Neural cell (in vitro differentiated cells): ENCODE data around the gene MAML2. TPM values are rescaled to one million over a fixed set of nuclear protein-coding genes. Genes with fewer than 3 reads are reported as not detected.

Experiments
- H2AFZ ChIP-seq: fragments of 200-600, 300-800 bp; sonication (generic), shearing (Covaris generic); 2 replicates; pipeline ENCODE4 v1.6.0; 2014; ENCODE audit warnings: low read depth, mild to moderate bottlenecking, antibody characterized with exemption, low read length, moderate library complexity
- H3F3A ChIP-seq: fragments of 200-600 bp; shearing (Covaris generic); 2 replicates; pipeline ENCODE4 v1.6.1; 2016; ENCODE audit warnings: mild to moderate bottlenecking, moderate library complexity, mixed read lengths, antibody characterized with exemption, low read length; ENCODE audit not compliant: insufficient read depth, poor library complexity, severe bottlenecking
- H3K27ac ChIP-seq: fragments of 200-600, 300-800 bp; sonication (generic), shearing (Covaris generic); 2 replicates; pipeline ENCODE4 v1.5.1; 2014; ENCODE audit warnings: mild to moderate bottlenecking, low read length, moderate library complexity
- H3K27me3 ChIP-seq: fragments of 300-800, 200-600 bp; sonication (generic), shearing (Covaris generic); 2 replicates; pipeline ENCODE4 v1.6.0; 2014; ENCODE audit warnings: mild to moderate bottlenecking, low read depth, low read length, moderate library complexity; ENCODE audit not compliant: insufficient read depth
- H3K36me3 ChIP-seq: fragments of 300-800, 200-600 bp; sonication (generic), shearing (Covaris generic); 2 replicates; pipeline ENCODE4 v1.5.1; 2014; ENCODE audit warnings: mild to moderate bottlenecking, antibody characterized with exemption, low read length, moderate library complexity; ENCODE audit not compliant: insufficient read depth
- H3K4me2 ChIP-seq: fragments of 300-800, 200-600 bp; sonication (generic), shearing (Covaris generic); 2 replicates; pipeline ENCODE4 v1.6.0; 2014; ENCODE audit warnings: mild to moderate bottlenecking, low read length
- H3K4me3 ChIP-seq: fragments of 300-800, 200-600 bp; sonication (generic), shearing (Covaris generic); 2 replicates; pipeline ENCODE4 v1.5.1; 2014; ENCODE audit warnings: mild to moderate bottlenecking, low read length, moderate library complexity
- H3K79me2 ChIP-seq: fragments of 200-600 bp; shearing (Covaris generic); replicated peaks from 2 replicates; pipeline ENCODE4 v1.6.0; 2014; ENCODE audit warnings: mild to moderate bottlenecking, low read length, moderate library complexity; ENCODE audit not compliant: insufficient read depth
- H3K9ac ChIP-seq: fragments of 300-800, 200-600 bp; sonication (generic), shearing (Covaris generic); 2 replicates; pipeline ENCODE4 v1.6.1; 2016; ENCODE audit warnings: mild to moderate bottlenecking, low read length, mixed read lengths
- H3K9me2 ChIP-seq: fragments of 200-600 bp; shearing (Covaris generic); 2 replicates; pipeline ENCODE4 v1.6.1; 2016; ENCODE audit warnings: mild to moderate bottlenecking, low read length, mixed read lengths; ENCODE audit not compliant: insufficient read depth
- H3K9me3 ChIP-seq: fragments of 200-600, 300-800 bp; sonication (generic), shearing (Covaris generic); 2 replicates; pipeline ENCODE4 v1.6.1; 2016; ENCODE audit warnings: mild to moderate bottlenecking, mixed run types, low read length, moderate library complexity, mixed read lengths
- H4K20me1 ChIP-seq: fragments of 200-600 bp; shearing (Covaris generic); 2 replicates; pipeline ENCODE4 v1.6.1; 2016; ENCODE audit warnings: mild to moderate bottlenecking, mixed run types; ENCODE audit not compliant: insufficient read depth
- CTCF ChIP-seq: fragments of 450-650 bp; IDR thresholded peaks from 2 replicates; pipeline ENCODE4 v1.5.1; 2014; ENCODE audit warnings: antibody characterized with exemption, mild to moderate bottlenecking, moderate library complexity; ENCODE audit not compliant: poor library complexity, severe bottlenecking
- EP300 ChIP-seq: fragments of 450-650 bp; conservative IDR thresholded peaks from 2 replicates; pipeline ENCODE4 v1.6.1; 2014; ENCODE audit warnings: antibody characterized with exemption, mild to moderate bottlenecking, moderate library complexity; ENCODE audit not compliant: poor library complexity, severe bottlenecking
- EZH2 ChIP-seq: fragments of 200-600, 300-800 bp; shearing (Covaris generic), sonication (generic); IDR thresholded peaks from 2 replicates; pipeline ENCODE4 v1.6.1; 2014; ENCODE audit warnings: antibody characterized with exemption, low read length, borderline replicate concordance, mild to moderate bottlenecking; ENCODE audit not compliant: insufficient read depth, poor library complexity, severe bottlenecking
- MXI1 ChIP-seq: fragments of 450-650 bp; conservative IDR thresholded peaks from 2 replicates; pipeline ENCODE4 v1.6.1; 2014; ENCODE audit warnings: antibody characterized with exemption, mild to moderate bottlenecking; ENCODE audit not compliant: poor library complexity, severe bottlenecking
- POLR2AphosphoS5 ChIP-seq: IDR thresholded peaks from 2 replicates; pipeline ENCODE4 v1.6.1; 2012
- RAD21 ChIP-seq: fragments of 450-650 bp; conservative IDR thresholded peaks from 2 replicates; pipeline ENCODE4 v1.6.1; 2014; ENCODE audit warnings: antibody characterized with exemption, mild to moderate bottlenecking, moderate library complexity
- REST ChIP-seq: IDR thresholded peaks from 2 replicates; pipeline ENCODE4 v1.6.1; 2012; ENCODE audit warnings: borderline replicate concordance
- SMC3 ChIP-seq: fragments of 450-650 bp; conservative IDR thresholded peaks from 2 replicates; pipeline ENCODE4 v1.6.1; 2014; ENCODE audit warnings: antibody characterized with exemption, mild to moderate bottlenecking, moderate library complexity; ENCODE audit not compliant: poor library complexity
- TAF1 ChIP-seq: IDR thresholded peaks from 2 replicates; pipeline ENCODE4 v1.6.1; 2012; ENCODE audit warnings: low read depth
- polyA plus RNA-seq: library from polyadenylated mRNA; depleted of rRNA; stranded (reverse); fragments of >200 nt; gene quantifications from 2 replicates; pipeline ENCODE4 v1.2.3, GENCODE V29; 2014

The MAML2 gene
- polyA plus RNA-seq, 1 donor from 2014 or later, result 3.6 TPM

- TF ChIP-seq REST, result no peak
- no peak for TF ChIP-seq RAD21
Observed at GRCh38 chr11:96187822-96188221, 155.2 kb downstream of the MAML2 start (continued).

DNA sequence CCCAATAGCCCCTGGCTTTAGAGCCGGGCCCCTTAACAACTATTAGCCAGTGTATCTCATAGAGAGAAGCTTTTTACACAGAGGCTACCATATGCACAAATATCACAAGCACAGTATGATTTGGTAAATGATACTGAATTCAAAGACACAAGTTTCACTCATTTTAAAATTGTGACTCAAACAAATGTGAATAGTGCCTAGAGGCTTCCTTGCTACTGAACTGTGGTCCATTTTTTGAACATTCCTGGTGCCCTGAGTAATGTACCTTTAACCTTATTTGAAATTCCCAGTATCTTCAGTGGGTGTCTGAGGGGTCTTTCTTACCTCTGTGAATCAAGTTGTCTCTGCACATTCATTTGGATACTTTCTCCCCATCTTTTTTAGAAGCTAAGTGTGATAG, 156.2 kb downstream of the MAML2 start:
- H4K20me1 ChIP-seq, result no peaks in the 10 kb centered on the region
- TF ChIP-seq SMC3 (no peak), CTCF (no peak), REST (no peak), POLR2AphosphoS5 (no peak), TAF1 (no peak), RAD21 (no peak), EP300 (no peak), MXI1 (no peak), EZH2 (no peak)
- no peaks in the 10 kb centered on the region for H3K79me2 ChIP-seq
- no peaks in the 10 kb centered on the region for H3K9me2 ChIP-seq
- H3K27me3 ChIP-seq, result no peaks in the 10 kb centered on the region
- H3K9me3 ChIP-seq, result no peaks in the 10 kb centered on the region
- no peak overlapping the region for H2AFZ ChIP-seq
- no peak overlapping the region for H3K9ac ChIP-seq
- no peaks in the 10 kb centered on the region for H3F3A ChIP-seq
- no peak overlapping the region for H3K27ac ChIP-seq
- H3K4me3 ChIP-seq, result no peak overlapping the region
- no peak overlapping the region for H3K4me2 ChIP-seq
- no peaks in the 10 kb centered on the region for H3K36me3 ChIP-seq
